Adrenal gland (tissue), 5 donors: ENCODE results near the gene EML6.

ENCODE experiments used
- CTCF ChIP-seq, 6 experiments: fragments of 450-650 bp in 4 of 6; fragments of 200-600 bp in 2 of 6; sonication (generic) in 1 of 6; IDR thresholded peaks; 1 replicate in 5 of 6; 2 replicates in 1 of 6; pipeline versions ENCODE4 v1.5.1 to v1.8.0; 2016 to 2021; ENCODE audit warnings: antibody characterized with exemption in 6 of 6, mild to moderate bottlenecking in 2 of 6, moderate library complexity in 1 of 6
- POLR2A ChIP-seq, 2 donors: fragments of 450-650 bp; IDR thresholded peaks; one replicate each; pipeline ENCODE4 v1.6.1; 2017; ENCODE audit warnings: antibody characterized with exemption in 2 of 2, mild to moderate bottlenecking in 2 of 2, moderate library complexity in 1 of 2
- donor health status: DM: no; HTN: no; CAD: no.

DNA sequence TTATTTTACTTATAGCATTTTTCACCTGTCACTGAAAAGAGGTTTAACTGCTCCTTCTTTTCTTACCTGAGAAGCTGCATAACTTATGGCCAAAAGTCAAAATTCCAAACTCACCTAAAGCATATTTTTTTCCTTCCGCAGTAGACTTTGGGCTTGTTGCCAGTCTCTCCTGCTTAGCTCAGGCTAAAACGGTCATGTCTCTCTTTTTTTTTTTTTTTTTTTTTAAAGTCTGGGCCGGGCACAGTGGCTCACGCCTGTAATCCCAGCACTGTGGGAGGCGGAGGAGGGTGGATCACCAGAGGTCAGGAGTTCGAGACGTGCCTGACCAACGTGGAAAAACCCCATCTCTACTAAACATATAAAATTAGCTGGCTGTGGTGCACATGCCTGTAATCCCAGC is 213.3 kb downstream of the EML6 start:
- TF ChIP-seq CTCF (IDR thresholded peaks at IDR 0.05) (no peak), POLR2A (IDR thresholded peaks at IDR 0.05) (no peak)
